A549 (cell line): ENCODE measurements around the gene SLC8A2. TPM values are rescaled to one million over a fixed set of nuclear protein-coding genes. Genes with fewer than 3 reads are reported as not detected.

ENCODE experiments used
- ATAC-seq, 2 experiments: fragments of 200-7000 bp in 1 of 2; fragments of >200 bp in 1 of 2; cut with Nextera tagmentation in 1 of 2; cut with Tn5 transposase in 1 of 2; 3 replicates each; pipeline versions ENCODE4 v1.8.0 to v1.9.1; 2018 to 2020; ENCODE audit warnings: mild to moderate bottlenecking in 1 of 2, moderate library complexity in 1 of 2
- CTCF ChIA-PET: fragments of 300-600 bp; sonication (Branson Sonifier 250); formaldehyde crosslinking; extraction: SDS; loops from one replicate; lab custom pipeline; 2021; ENCODE audit warnings: antibody characterized with exemption, inconsistent platforms; lab: Yijun Ruan, JAX
- POLR2A ChIA-PET: fragments of 350-600 bp; formaldehyde crosslinking; extraction: SDS; loops from one replicate; lab custom pipeline; 2021; ENCODE audit warnings: antibody characterized with exemption, inconsistent platforms; lab: Yijun Ruan, JAX
- DNase-seq, 2 experiments: peaks; one replicate each; pipeline versions ENCODE4 v3.0.0 to v3.0.0-alpha.2; 2011 to 2016; ENCODE audit warnings: low read depth in 1 of 2, low spot score in 1 of 2
- FAIRE-seq: peaks from 2 replicates; lab custom pipeline; 2011; peaks lifted over from hg19 to GRCh38; lab: Jason Lieb, UNC
- H3K27ac ChIP-seq, 2 experiments: fragments of >200 bp; sonication (Bioruptor Twin); formaldehyde crosslinking; 3 replicates each; pipeline ENCODE4 v1.5.1; 2016 to 2017
- H3K4me1 ChIP-seq: fragments of >200 bp; sonication (Bioruptor Twin); formaldehyde crosslinking; 3 replicates; pipeline ENCODE4 v1.6.1; 2016
- H3K4me2 ChIP-seq: fragments of >200 bp; sonication (Bioruptor Twin); formaldehyde crosslinking; 3 replicates; pipeline ENCODE4 v1.6.1; 2016
- H3K4me3 ChIP-seq: fragments of >200 bp; sonication (Bioruptor Twin); formaldehyde crosslinking; 3 replicates; pipeline ENCODE4 v1.5.1; 2016
- H3K9me3 ChIP-seq: fragments of >200 bp; sonication (Bioruptor Twin); formaldehyde crosslinking; 3 replicates; pipeline ENCODE4 v1.6.1; 2016
- BHLHE40 ChIP-seq: IDR thresholded peaks from 2 replicates; pipeline ENCODE4 v1.6.1; 2012; ENCODE audit warnings: low read depth, low read length, inconsistent platforms
- CEBPB ChIP-seq, 2 experiments: fragments of >200 bp in 1 of 2; sonication (Bioruptor Twin) in 1 of 2; formaldehyde crosslinking in 1 of 2; IDR thresholded peaks; 2 replicates each; pipeline ENCODE4 v1.6.1; 2012 to 2016
- EHF ChIP-seq: fragments of 250-450 bp; sonication (Bioruptor Pico); IDR thresholded peaks from 2 replicates; pipeline ENCODE4 v1.5.0; 2020; ENCODE audit warnings: mild to moderate bottlenecking
- EP300 ChIP-seq, 2 experiments: fragments of >200 bp; sonication (Bioruptor Twin); formaldehyde crosslinking; IDR thresholded peaks; 2 replicates in 1 of 2; 3 replicates in 1 of 2; pipeline ENCODE4 v1.6.1; 2016 to 2017
- ESRRA ChIP-seq: fragments of 150-350 bp; IDR thresholded peaks from 2 replicates; pipeline ENCODE4 v1.6.1; 2014; ENCODE audit warnings: mild to moderate bottlenecking, low read length, borderline replicate concordance
- FOSB ChIP-seq: fragments of 250-450 bp; sonication (Bioruptor Pico); IDR thresholded peaks from 2 replicates; pipeline ENCODE4 v1.5.0; 2020; ENCODE audit warnings: mild to moderate bottlenecking, moderate library complexity
- FOSL2 ChIP-seq, 2 experiments: fragments of 450-650 bp in 1 of 2; fragments of >200 bp in 1 of 2; sonication (Bioruptor Twin) in 1 of 2; formaldehyde crosslinking; IDR thresholded peaks; 2 replicates each; pipeline versions ENCODE4 v1.5.0 to v1.6.1; 2016 to 2020; ENCODE audit warnings: mild to moderate bottlenecking in 1 of 2, moderate library complexity in 1 of 2
- GATA3 ChIP-seq: IDR thresholded peaks from 2 replicates; pipeline ENCODE4 v1.6.1; 2012; ENCODE audit warnings: borderline replicate concordance
- JUNB ChIP-seq: fragments of >200 bp; sonication (Bioruptor Twin); formaldehyde crosslinking; IDR thresholded peaks from 2 replicates; pipeline ENCODE4 v1.6.1; 2016
- KDM1A ChIP-seq: fragments of 200-600 bp; sonication (generic); IDR thresholded peaks from 2 replicates; pipeline ENCODE4 v1.6.1; 2016; ENCODE audit warnings: low read depth, mild to moderate bottlenecking
- MAZ ChIP-seq: fragments of 150-350 bp; IDR thresholded peaks from 2 replicates; pipeline ENCODE4 v1.6.1; 2014; ENCODE audit warnings: antibody characterized with exemption, low read depth, low read length, borderline replicate concordance
- NPAS2 ChIP-seq: fragments of 250-450 bp; sonication (Bioruptor Pico); IDR thresholded peaks from 2 replicates; pipeline ENCODE4 v1.8.0; 2022; ENCODE audit warnings: mild to moderate bottlenecking, moderate library complexity, borderline replicate concordance
- RAD21 ChIP-seq, 2 experiments: fragments of >200 bp in 1 of 2; sonication (Bioruptor Twin) in 1 of 2; formaldehyde crosslinking in 1 of 2; IDR thresholded peaks in 1 of 2; conservative IDR thresholded peaks in 1 of 2; 2 replicates in 1 of 2; 3 replicates in 1 of 2; pipeline ENCODE4 v1.6.1; 2012 to 2018; ENCODE audit warnings: inconsistent platforms in 1 of 2
- RARB ChIP-seq: fragments of 250-450 bp; sonication (Bioruptor Pico); IDR thresholded peaks from 2 replicates; pipeline ENCODE4 v1.8.0; 2021; ENCODE audit warnings: mild to moderate bottlenecking, moderate library complexity
- RFX5 ChIP-seq: fragments of 450-650 bp; IDR thresholded peaks from 2 replicates; pipeline ENCODE4 v1.7.1; 2014; ENCODE audit warnings: antibody characterized with exemption, mild to moderate bottlenecking, moderate library complexity
- SMC3 ChIP-seq: fragments of >200 bp; sonication (Bioruptor Twin); formaldehyde crosslinking; IDR thresholded peaks from 3 replicates; pipeline ENCODE4 v1.6.1; 2018; ENCODE audit warnings: inconsistent platforms
- SREBF2 ChIP-seq: fragments of 450-650 bp; IDR thresholded peaks from 2 replicates; pipeline ENCODE4 v1.6.1; 2014; ENCODE audit warnings: mild to moderate bottlenecking, moderate library complexity
- ZFP36 ChIP-seq: fragments of 450-650 bp; IDR thresholded peaks from 2 replicates; pipeline ENCODE4 v1.6.1; 2014; ENCODE audit warnings: borderline replicate concordance; ENCODE audit not compliant: partially characterized antibody
- ZNF302 ChIP-seq: fragments of 250-450 bp; sonication (Bioruptor Pico); IDR thresholded peaks from 2 replicates; pipeline ENCODE4 v1.9.0; 2021; ENCODE audit warnings: inconsistent platforms, mild to moderate bottlenecking, moderate library complexity
- WGBS: methylation state at CpG from one replicate; pipeline ENCODE4 v1.1.6; 2017; ENCODE audit errors: missing lambda C conversion rate; 5-methylcytosine and 5-hydroxymethylcytosine counted together
- polyA plus RNA-seq, 4 experiments: library from polyadenylated mRNA; depleted of rRNA in 3 of 4; stranded (reverse); fragments of >200 nt; fragmentation: RNase III in 1 of 4; extraction: RNeasy Plus Mini Kit Qiagen cat#74134 plus additional on column Dnase treatment in 1 of 4; gene quantifications; 2 replicates in 3 of 4; 3 replicates in 1 of 4; pipeline ENCODE4 v1.2.3, GENCODE V29; 2011 to 2017
- TF ChIP-seq, protein P1 (sequence below): fragments of >200 bp; sonication (Bioruptor Twin); formaldehyde crosslinking; IDR thresholded peaks from 3 replicates; pipeline ENCODE4 v1.5.1; 2016
- TF ChIP-seq, protein P2 (sequence below): IDR thresholded peaks from 2 replicates; pipeline ENCODE4 v1.6.1; 2012
- TF ChIP-seq, protein P3 (sequence below): fragments of 250-450 bp; sonication (Bioruptor Pico); IDR thresholded peaks from 2 replicates; pipeline ENCODE4 v1.5.0; 2020; ENCODE audit warnings: low read depth, mild to moderate bottlenecking, moderate library complexity
- TF ChIP-seq, protein P4 (sequence below): fragments of >200 bp; sonication (Bioruptor Twin); formaldehyde crosslinking; IDR thresholded peaks from 2 replicates; pipeline ENCODE4 v1.6.1; 2016

Gene SLC8A2
- polyA plus RNA-seq, 2 of the 4 experiments (the other 2 are of a cell fraction) = 0.15 to 0.35 TPM

DNA sequence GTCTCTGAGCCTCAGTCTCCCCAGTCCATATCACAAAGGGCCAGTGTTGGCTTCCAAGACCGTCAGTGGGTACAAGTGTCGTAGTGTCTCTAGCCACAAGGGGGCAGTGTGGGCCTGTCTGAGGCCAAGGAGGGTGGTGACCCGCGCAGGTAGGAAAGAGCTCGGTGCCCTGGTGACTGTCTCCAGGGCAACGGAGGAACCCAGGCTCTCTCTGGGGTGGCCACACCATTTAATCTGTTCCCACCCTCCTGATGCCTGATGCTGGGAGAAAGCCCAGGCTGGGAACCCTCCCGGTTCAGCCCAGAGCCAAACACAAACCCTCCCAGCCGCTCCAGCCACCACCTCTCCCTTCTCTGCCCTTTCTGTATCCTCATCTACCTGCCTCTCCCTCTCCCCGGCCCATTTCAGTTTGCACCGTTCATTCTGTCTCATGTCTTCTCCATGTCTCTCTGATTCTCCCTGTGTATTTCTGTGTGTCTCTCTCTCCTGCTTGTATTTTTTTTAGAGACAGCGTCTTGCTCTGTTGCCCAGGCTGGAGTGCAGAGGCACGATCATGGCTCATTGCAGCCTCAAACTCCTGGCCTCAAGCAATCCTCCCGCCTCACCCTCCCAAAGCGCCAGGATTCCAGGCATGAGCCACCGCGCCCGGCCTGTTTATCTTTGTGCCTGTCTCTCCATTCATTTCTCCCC is 34.8 kb downstream of the SLC8A2 start:
- H3K4me1 ChIP-seq = no peaks in the 10 kb centered on the region
- ChIA-PET POLR2A (interaction anchor here (0.6 to 1.3 kb wide), 5 partner anchors 9 to 271 kb away, joined by 3 to 15 read pairs (median 3); partner anchors contain the start of gene KPTN), CTCF (interaction anchor here (0.5 to 28.3 kb wide), 94 partner anchors 10 to 427 kb away, joined by 3 to 901 read pairs (median 4); partner anchors contain the start of genes EHD2, INAFM1, KPTN and NAPA)
- FAIRE-seq (peak; percentile 70), ATAC-seq (peak; percentile 84 to 95), DNase-seq (peak; percentile 82 to 86)
- WGBS = 17% methylated on average over 17 of the region's 17 CpGs
- TF ChIP-seq, protein P1, sequence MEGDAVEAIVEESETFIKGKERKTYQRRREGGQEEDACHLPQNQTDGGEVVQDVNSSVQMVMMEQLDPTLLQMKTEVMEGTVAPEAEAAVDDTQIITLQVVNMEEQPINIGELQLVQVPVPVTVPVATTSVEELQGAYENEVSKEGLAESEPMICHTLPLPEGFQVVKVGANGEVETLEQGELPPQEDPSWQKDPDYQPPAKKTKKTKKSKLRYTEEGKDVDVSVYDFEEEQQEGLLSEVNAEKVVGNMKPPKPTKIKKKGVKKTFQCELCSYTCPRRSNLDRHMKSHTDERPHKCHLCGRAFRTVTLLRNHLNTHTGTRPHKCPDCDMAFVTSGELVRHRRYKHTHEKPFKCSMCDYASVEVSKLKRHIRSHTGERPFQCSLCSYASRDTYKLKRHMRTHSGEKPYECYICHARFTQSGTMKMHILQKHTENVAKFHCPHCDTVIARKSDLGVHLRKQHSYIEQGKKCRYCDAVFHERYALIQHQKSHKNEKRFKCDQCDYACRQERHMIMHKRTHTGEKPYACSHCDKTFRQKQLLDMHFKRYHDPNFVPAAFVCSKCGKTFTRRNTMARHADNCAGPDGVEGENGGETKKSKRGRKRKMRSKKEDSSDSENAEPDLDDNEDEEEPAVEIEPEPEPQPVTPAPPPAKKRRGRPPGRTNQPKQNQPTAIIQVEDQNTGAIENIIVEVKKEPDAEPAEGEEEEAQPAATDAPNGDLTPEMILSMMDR = peak; percentile 92
- TF ChIP-seq RFX5 (peak; percentile 37; the same call in 1 of the 2 replicates), RAD21 (conservative IDR thresholded peaks at IDR 0.05 in 1 of 2, IDR thresholded peaks at IDR 0.05 in 1 of 2) (peak; percentile 96 to 99), SMC3 (peak; percentile 94), EHF (CRISPR knock-in tag) (no peak)
- TF ChIP-seq, all 56 proteins: peak for 4
- no peak overlapping the region for H3K4me2 ChIP-seq
- no peak overlapping the region for H3K27ac ChIP-seq
- no peak overlapping the region for H3K4me3 ChIP-seq
- no peaks in the 10 kb centered on the region; the same call in 2 of the 3 replicates for H3K9me3 ChIP-seq

DNA sequence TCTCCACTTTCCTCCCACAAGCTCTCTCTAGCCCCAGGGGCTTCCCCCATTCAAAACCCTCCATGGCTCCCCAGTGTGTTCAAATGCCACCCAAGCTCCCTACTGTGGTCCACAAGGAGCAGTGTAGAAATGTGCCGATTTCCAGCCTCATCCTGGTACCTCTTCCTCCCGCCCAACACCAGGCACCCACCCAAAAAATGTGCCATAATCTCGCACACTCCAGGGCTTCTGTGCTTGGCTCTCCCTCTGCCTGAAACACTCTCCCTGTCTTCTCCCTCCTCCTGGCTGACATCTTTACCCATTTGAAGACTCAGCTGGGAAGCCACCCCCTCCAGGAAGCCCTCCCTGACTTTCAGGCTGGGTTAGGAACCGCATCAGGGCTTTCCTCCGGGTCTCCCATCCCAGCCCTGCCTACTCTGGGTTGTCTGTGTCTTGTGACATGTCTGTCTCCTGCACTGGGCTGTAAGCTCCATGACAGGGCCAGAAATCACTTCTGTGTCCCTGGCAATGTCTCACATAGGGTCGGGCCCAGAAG is 35.7 kb downstream of the SLC8A2 start:
- ChIA-PET CTCF (interaction anchor here (0.5 to 28.3 kb wide), 78 partner anchors 9 to 428 kb away, joined by 3 to 901 read pairs (median 5); partner anchors contain the start of genes EHD2, INAFM1, KPTN and NAPA), POLR2A (interaction anchor here (1.0 to 1.3 kb wide), 3 partner anchors 8 to 48 kb away, joined by 3 to 15 read pairs (median 3); partner anchors contain the start of gene KPTN)
- WGBS = 44% methylated on average over 6 of the region's 6 CpGs
- FAIRE-seq = no peak
- H3K9me3 ChIP-seq = no peaks in the 10 kb centered on the region; the same call in 2 of the 3 replicates
- DNase-seq = no peak
- TF ChIP-seq, protein P2, sequence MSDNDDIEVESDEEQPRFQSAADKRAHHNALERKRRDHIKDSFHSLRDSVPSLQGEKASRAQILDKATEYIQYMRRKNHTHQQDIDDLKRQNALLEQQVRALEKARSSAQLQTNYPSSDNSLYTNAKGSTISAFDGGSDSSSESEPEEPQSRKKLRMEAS = no peak
- TF ChIP-seq RARB (CRISPR knock-in tag) (no peak), KDM1A (no peak), SREBF2 (no peak), ZFP36 (peak; percentile 91), NPAS2 (CRISPR knock-in tag) (no peak)
- TF ChIP-seq, protein P3, sequence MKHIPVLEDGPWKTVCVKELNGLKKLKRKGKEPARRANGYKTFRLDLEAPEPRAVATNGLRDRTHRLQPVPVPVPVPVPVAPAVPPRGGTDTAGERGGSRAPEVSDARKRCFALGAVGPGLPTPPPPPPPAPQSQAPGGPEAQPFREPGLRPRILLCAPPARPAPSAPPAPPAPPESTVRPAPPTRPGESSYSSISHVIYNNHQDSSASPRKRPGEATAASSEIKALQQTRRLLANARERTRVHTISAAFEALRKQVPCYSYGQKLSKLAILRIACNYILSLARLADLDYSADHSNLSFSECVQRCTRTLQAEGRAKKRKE (CRISPR knock-in tag) = no peak
- TF ChIP-seq, protein P4, sequence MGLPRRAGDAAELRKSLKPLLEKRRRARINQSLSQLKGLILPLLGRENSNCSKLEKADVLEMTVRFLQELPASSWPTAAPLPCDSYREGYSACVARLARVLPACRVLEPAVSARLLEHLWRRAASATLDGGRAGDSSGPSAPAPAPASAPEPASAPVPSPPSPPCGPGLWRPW = no peak
- TF ChIP-seq, all 56 proteins: peak for 1
- peak; percentile 25 to 27; a peak in 4 of 6 replicates for ATAC-seq
- Histone ChIP-seq H3K4me3 (no peak overlapping the region), H3K4me1 (no peaks in the 10 kb centered on the region), H3K27ac (no peak overlapping the region), H3K4me2 (no peak overlapping the region)

DNA sequence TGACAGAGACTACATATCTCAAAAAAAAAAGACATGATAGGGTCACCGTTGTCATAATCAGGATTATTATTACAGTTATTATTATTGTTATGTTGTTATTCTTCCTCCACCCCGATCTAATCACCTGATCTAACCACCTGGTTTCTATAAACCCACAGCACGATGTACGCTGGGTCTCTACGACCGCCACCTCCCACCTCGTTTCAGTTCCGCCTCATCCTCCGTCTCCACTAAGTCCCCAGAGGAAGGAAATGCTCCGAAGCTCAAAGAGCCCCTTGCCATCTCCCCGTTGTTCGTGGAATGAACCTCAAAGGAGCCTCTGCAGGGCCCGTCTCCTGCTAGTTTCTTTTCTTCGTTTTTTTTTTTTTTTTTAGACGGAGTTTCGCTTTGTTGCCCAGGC is 36.5 kb downstream of the SLC8A2 start:
- POLR2A ChIA-PET = no interaction called here
- CTCF ChIA-PET = interaction anchor here (0.6 to 28.3 kb wide), 23 partner anchors 8 to 355 kb away, joined by 3 to 901 read pairs (median 18); partner anchors contain the start of genes EHD2, KPTN, NAPA and NOP53
- Histone ChIP-seq H3K9me3 (no peaks in the 10 kb centered on the region; the same call in 2 of the 3 replicates), H3K27ac (no peak overlapping the region), H3K4me2 (no peak overlapping the region), H3K4me1 (no peaks in the 10 kb centered on the region), H3K4me3 (no peak overlapping the region)
- 50% methylated on average over 16 of the region's 16 CpGs for WGBS
- DNase-seq (no peak), FAIRE-seq (no peak), ATAC-seq (no peak)
- TF ChIP-seq NPAS2 (CRISPR knock-in tag) (no peak), GATA3 (no peak), FOSB (CRISPR knock-in tag) (no peak), ZFP36 (no peak), ESRRA (no peak), EP300 (IDR thresholded peaks at IDR 0.05) (no peak), FOSL2 (IDR thresholded peaks at IDR 0.05) (no peak), FOSL2 (CRISPR knock-in tag; IDR thresholded peaks at IDR 0.05) (no peak), ZNF302 (no peak), CEBPB (IDR thresholded peaks at IDR 0.05) (no peak), BHLHE40 (no peak), MAZ (no peak), JUNB (no peak)
- TF ChIP-seq, protein P1 = no peak
- TF ChIP-seq, protein P2 = no peak
